Endothelial cell of umbilical vein (primary cell): Measurements from ENCODE around the gene KCTD1.

Source experiments
- CTCF ChIP-seq, 2 donors: IDR thresholded peaks; 1 replicate in 1 of 2; 2 replicates in 1 of 2; pipeline ENCODE4 v1.5.1; 2011; ENCODE audit warnings: low read length in 2 of 2, mild to moderate bottlenecking in 2 of 2, moderate library complexity in 2 of 2, control low read depth in 1 of 2, inconsistent platforms in 1 of 2, low read depth in 1 of 2; ENCODE audit not compliant: insufficient read depth in 1 of 2; ENCODE audit errors: extremely low read depth in 1 of 2
- EZH2 ChIP-seq: IDR thresholded peaks from 2 replicates; pipeline ENCODE4 v1.6.1; 2012; ENCODE audit warnings: borderline replicate concordance, low read depth, mild to moderate bottlenecking, moderate library complexity, low read length, inconsistent platforms; ENCODE audit not compliant: severe bottlenecking
- FOS ChIP-seq: IDR thresholded peaks from 2 replicates; pipeline ENCODE4 v1.6.1; 2011; ENCODE audit warnings: mild to moderate bottlenecking, low read length, moderate library complexity, borderline replicate concordance; ENCODE audit not compliant: insufficient read depth
- GATA2 ChIP-seq: IDR thresholded peaks from 2 replicates; pipeline ENCODE4 v1.7.0; 2011; ENCODE audit warnings: low read depth, mild to moderate bottlenecking, moderate library complexity, mixed read lengths, low read length; ENCODE audit not compliant: insufficient read length, insufficient read depth
- JUN ChIP-seq: IDR thresholded peaks from 2 replicates; pipeline ENCODE4 v1.6.1; 2011; ENCODE audit warnings: borderline replicate concordance, low read depth; ENCODE audit not compliant: insufficient read length, insufficient read depth
- MAX ChIP-seq: IDR thresholded peaks from 2 replicates; pipeline ENCODE4 v1.6.1; 2011; ENCODE audit not compliant: insufficient read depth, insufficient read length
- MYC ChIP-seq: IDR thresholded peaks from one replicate; pipeline ENCODE4 v1.6.1; 2011; ENCODE audit warnings: mild to moderate bottlenecking, low read depth, low read length
- POLR2A ChIP-seq: IDR thresholded peaks from 2 replicates; pipeline ENCODE4 v1.6.1; 2012; ENCODE audit warnings: low read depth, mild to moderate bottlenecking, control low read depth, low read length
- POLR2AphosphoS5 ChIP-seq: IDR thresholded peaks from 2 replicates; pipeline ENCODE4 v1.6.1; 2012; ENCODE audit warnings: low read depth, mild to moderate bottlenecking, control low read depth, low read length, moderate library complexity; ENCODE audit not compliant: insufficient read depth

- TF ChIP-seq CTCF (IDR thresholded peaks at IDR 0.05; ENCODE audit: extremely low read depth in 1 of 2, insufficient read depth in 1 of 2, low read depth in 1 of 2, low read length in 2 of 2) (no peak), MAX (no peak), EZH2 (no peak), POLR2A (no peak), JUN (no peak), FOS (no peak), POLR2AphosphoS5 (no peak), GATA2 (no peak), MYC (no peak)
These were observed 8.2 kb upstream of the KCTD1 start for GRCh38 chr18:26556573-26556972.
